ENCODE data around the gene PBX1.

PBX1 gene

GRCh38 chr1:164821648-164822047, 262.7 kb downstream of the PBX1 start:
- DNase-seq (ENCODE audit: low read depth), result no peak

- peak; percentile 18 for DNase-seq (ENCODE audit: low read depth)
Observed at GRCh38 chr1:164823486-164824279, 264.7 kb downstream of the PBX1 start.

- no peak for DNase-seq (ENCODE audit: low read depth)
Observed at GRCh38 chr1:164824542-164824941, 265.6 kb downstream of the PBX1 start.

GRCh38 chr1:164830628-164831027, 271.6 kb downstream of the PBX1 start:
- DNase-seq (ENCODE audit: low read depth), result no peak

- DNase-seq (ENCODE audit: low read depth), result no peak
Observed at GRCh38 chr1:164834641-164835040, 275.7 kb downstream of the PBX1 start.

GRCh38 chr1:164836614-164837018, 277.6 kb downstream of the PBX1 start:
- no peak for DNase-seq (ENCODE audit: low read depth)

GRCh38 chr1:164838786-164839185, 279.8 kb downstream of the PBX1 start:
- DNase-seq (ENCODE audit: low read depth), result no peak

GRCh38 chr1:164840936-164841335, 282.0 kb downstream of the PBX1 start:
- no peak for DNase-seq (ENCODE audit: low read depth)

- no peak for DNase-seq (ENCODE audit: low read depth)
Observed at GRCh38 chr1:164841702-164842465, 282.9 kb downstream of the PBX1 start.

GRCh38 chr1:164842870-164843269, 283.9 kb downstream of the PBX1 start:
- no peak for DNase-seq (ENCODE audit: low read depth)

GRCh38 chr1:164843743-164844500, 284.9 kb downstream of the PBX1 start:
- no peak for DNase-seq (ENCODE audit: low read depth)

GRCh38 chr1:164846731-164847691, 288.0 kb downstream of the PBX1 start:
- no peak for DNase-seq (ENCODE audit: low read depth)

- no peak for DNase-seq (ENCODE audit: low read depth)
Observed at GRCh38 chr1:164853146-164853545, 294.2 kb downstream of the PBX1 start.

GRCh38 chr1:164855716-164856329, 296.8 kb downstream of the PBX1 start:
- DNase-seq (ENCODE audit: low read depth), result no peak

- no peak for DNase-seq (ENCODE audit: low read depth)
Observed at GRCh38 chr1:164856381-164856780, 297.4 kb downstream of the PBX1 start.

- DNase-seq (ENCODE audit: low read depth), result no peak
Observed at GRCh38 chr1:164857439-164857838, 298.5 kb downstream of the PBX1 start.

- DNase-seq (ENCODE audit: low read depth), result no peak
Observed at GRCh38 chr1:164858096-164858632, 299.2 kb downstream of the PBX1 start.

GRCh38 chr1:164861632-164862031, 302.6 kb downstream of the PBX1 start:
- no peak for DNase-seq (ENCODE audit: low read depth)

- DNase-seq (ENCODE audit: low read depth), result no peak
Observed at GRCh38 chr1:164863056-164863455, 304.1 kb downstream of the PBX1 start.

- no peak for DNase-seq (ENCODE audit: low read depth)
Observed at GRCh38 chr1:164864161-164864560, 305.2 kb downstream of the PBX1 start.

- no peak for DNase-seq (ENCODE audit: low read depth)
Observed at GRCh38 chr1:164865385-164865784, 306.4 kb downstream of the PBX1 start.

Data from GM04503 (cell line).